RWPE1 (cell line): ENCODE data around the gene SPATA31C1.

Experiments used
- CTCF ChIA-PET: fragments of 350-600 bp; sonication (Branson Sonifier 250); formaldehyde crosslinking; extraction: SDS; loops from one replicate; lab custom pipeline; 2021; lab: Yijun Ruan, JAX
- POLR2A ChIA-PET: fragments of 400-600 bp; formaldehyde crosslinking; extraction: SDS; loops from one replicate; lab custom pipeline; 2020; ENCODE audit warnings: antibody characterized with exemption; ENCODE audit not compliant: low non-redundant PET; lab: Yijun Ruan, JAX
- DNase-seq: peaks from one replicate; pipeline ENCODE4 v3.0.0; 2012; ENCODE audit warnings: low spot score
- H3K27ac ChIP-seq: fragments of 450-650 bp; 2 replicates; pipeline ENCODE4 v1.5.1; 2017
- TF ChIP-seq, protein P1 (sequence below): fragments of 450-650 bp; conservative IDR thresholded peaks from 2 replicates; pipeline ENCODE4 v1.5.1; 2017; ENCODE audit warnings: low read depth, mild to moderate bottlenecking

The SPATA31C1 gene

DNA sequence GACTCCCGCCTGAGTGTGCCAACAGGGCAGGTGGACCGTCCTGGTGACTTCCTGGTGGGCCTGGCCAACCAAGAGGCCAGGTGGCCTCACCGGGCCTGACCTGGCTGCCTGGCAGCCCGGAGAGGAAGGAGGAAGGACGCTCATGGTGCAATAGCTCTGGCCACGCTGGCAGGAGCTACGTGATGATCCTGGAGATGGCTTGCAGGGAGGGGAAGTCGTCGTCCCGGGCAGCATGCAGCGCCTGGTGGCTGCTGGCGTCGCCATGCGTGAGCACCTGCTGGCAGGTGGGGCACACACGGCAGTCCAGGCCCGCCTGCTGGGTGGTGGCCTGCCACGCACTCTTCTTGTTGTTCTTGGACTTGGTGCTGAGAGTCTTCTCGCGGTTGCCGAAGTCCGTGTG lies 26.3 kb downstream of the SPATA31C1 start:
- TF ChIP-seq, protein P1, sequence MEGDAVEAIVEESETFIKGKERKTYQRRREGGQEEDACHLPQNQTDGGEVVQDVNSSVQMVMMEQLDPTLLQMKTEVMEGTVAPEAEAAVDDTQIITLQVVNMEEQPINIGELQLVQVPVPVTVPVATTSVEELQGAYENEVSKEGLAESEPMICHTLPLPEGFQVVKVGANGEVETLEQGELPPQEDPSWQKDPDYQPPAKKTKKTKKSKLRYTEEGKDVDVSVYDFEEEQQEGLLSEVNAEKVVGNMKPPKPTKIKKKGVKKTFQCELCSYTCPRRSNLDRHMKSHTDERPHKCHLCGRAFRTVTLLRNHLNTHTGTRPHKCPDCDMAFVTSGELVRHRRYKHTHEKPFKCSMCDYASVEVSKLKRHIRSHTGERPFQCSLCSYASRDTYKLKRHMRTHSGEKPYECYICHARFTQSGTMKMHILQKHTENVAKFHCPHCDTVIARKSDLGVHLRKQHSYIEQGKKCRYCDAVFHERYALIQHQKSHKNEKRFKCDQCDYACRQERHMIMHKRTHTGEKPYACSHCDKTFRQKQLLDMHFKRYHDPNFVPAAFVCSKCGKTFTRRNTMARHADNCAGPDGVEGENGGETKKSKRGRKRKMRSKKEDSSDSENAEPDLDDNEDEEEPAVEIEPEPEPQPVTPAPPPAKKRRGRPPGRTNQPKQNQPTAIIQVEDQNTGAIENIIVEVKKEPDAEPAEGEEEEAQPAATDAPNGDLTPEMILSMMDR: no peak
- no peak overlapping the region for H3K27ac ChIP-seq
- POLR2A ChIA-PET: no interaction called here
- no peak for DNase-seq
- CTCF ChIA-PET: no interaction called here

DNA sequence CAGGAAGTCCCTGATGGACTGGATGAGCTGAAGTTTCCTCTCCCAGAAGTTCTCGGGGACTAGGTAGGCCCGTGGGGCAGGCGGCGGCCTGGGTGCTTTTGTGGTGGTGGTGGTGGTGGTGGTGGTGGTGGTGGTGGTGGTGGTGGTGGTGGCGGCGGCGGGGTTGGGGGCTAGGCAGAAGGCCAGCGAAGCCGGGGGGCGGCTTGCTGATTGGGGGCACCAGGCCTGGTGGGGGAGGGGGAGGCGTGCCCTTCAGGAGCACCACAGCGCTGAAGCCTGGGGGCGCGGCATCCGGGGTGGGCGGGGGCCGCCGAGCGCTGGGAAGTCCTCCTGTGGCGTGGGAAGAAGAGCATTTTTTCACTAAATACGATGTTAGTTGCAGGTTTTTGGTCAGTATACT lies 26.9 kb downstream of the SPATA31C1 start:
- TF ChIP-seq, protein P1: no peak
- ChIA-PET CTCF (no interaction called here), POLR2A (no interaction called here)
- no peak overlapping the region for H3K27ac ChIP-seq
- DNase-seq: no peak

DNA sequence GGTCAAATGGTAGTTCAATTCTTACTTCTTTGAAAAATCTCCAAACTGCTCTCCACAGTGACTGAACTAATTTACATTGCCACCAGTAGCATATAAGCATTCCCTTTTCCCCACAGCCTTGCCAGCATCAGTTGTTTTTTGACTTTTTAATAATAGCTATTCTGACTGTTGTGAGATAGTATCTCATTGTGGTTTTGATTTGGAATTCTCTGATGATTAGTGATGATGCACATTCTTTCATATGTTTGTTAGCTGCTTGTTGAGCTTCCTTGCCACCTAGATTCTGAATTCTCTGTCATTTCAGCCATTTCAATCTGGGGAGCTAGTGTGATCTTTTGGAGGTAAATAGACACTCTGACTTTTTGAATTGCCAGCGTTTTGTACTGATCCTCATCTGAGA lies 32.5 kb downstream of the SPATA31C1 start:
- DNase-seq: no peak
- POLR2A ChIA-PET: no interaction called here
- TF ChIP-seq, protein P1: no peak
- CTCF ChIA-PET: interaction anchor here (0.7 kb wide), 1 partner anchor 18 kb away, joined by 6 read pairs; no protein-coding TSS in a partner anchor
- H3K27ac ChIP-seq: no peak overlapping the region

DNA sequence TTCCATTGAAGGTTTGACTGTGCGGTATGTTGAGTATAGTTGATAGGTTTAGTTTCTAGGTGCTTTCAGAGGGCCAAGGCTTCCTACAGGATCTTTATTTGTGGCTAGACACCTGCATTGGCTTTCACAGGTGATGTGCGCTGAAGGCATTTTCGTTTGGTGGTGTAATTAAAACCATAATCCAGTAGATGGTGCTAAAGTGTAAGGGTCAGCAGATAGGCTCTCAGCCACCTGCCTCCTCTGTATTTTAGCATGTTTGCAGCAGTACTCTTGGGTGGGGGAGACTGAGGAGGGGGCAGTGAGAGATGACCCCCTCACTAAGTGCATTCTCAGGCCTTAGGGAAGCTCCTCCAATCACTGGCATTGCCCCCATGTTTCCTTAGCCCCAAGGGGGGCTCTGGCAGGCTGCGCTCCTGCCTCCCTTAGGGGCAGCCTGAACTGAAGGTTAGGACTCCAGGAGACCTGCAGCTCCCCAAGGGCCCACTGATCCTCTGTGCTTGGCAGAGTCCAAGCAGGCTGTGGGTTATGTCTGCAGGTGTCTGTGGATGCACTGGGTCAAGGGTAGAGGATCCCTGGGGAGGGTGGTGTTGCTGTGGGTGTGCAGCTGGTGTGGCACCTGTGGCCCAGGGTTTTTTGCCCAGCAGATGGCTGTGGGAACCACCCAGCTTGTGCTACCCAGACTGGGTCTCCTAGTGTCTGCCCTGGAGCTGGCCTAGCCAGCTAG lies 33.2 kb downstream of the SPATA31C1 start:
- ChIA-PET CTCF (interaction anchor here (0.7 kb wide), 2 partner anchors 628 to 1091 kb away, joined by 3 to 4 read pairs; no protein-coding TSS in a partner anchor), POLR2A (no interaction called here)
- H3K27ac ChIP-seq: no peak overlapping the region
- DNase-seq: peak; percentile 35
- TF ChIP-seq, protein P1: peak; percentile 38

DNA sequence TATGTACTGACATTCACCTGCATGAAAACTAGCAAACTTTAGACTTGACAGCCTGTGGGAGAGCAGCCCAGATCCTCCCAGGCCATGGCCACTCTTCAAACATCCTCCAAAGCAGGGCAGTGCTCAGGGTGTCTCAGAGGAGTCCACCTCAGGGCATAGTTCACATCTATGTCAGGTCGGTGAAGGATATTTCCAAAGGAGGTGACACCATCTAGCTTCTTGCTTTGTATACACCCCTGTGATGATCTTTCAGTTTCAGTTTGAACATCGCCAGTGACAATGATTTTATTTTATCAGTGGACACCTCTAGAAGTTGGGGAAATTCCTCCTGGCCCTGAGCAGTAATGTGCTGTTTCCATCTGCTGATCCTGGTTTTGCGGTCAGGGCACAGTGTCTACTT lies 36.5 kb downstream of the SPATA31C1 start:
- TF ChIP-seq, protein P1: no peak
- no peak overlapping the region for H3K27ac ChIP-seq
- DNase-seq: no peak
- POLR2A ChIA-PET: no interaction called here
- CTCF ChIA-PET: interaction anchor here (0.5 kb wide), 1 partner anchor 243 kb away, joined by 3 read pairs; no protein-coding TSS in a partner anchor

DNA sequence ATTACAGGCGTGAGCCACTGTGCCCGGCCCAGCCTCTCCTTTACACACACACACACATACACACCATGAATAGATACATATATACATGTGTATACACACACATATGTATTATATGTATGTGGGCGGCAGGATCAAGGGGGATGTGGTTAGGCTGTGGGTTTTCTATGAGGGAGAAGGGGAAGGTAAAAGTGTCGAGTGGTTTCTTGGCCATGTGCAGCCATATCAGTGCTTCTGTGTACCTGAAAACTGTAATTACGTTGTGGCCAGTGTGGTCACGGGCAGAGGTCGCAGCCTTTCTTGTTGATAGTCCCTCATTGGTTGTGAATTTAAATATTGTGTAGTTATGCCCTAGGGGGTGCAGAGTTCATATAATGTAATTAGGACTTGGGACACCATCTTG lies 40.1 kb downstream of the SPATA31C1 start:
- TF ChIP-seq, protein P1: no peak
- POLR2A ChIA-PET: no interaction called here
- no peak overlapping the region for H3K27ac ChIP-seq
- CTCF ChIA-PET: interaction anchor here (0.6 kb wide), 1 partner anchor 17 kb away, joined by 3 read pairs; the partner anchor contains the start of gene CDK20
- DNase-seq: no peak
